ENCODE measurements around the gene SYTL3.
"Not testable (repeated sequence)": the region's sequence is repeated elsewhere in the genome, so short reads cannot be mapped to it uniquely, and the experiment has no call there.

The SYTL3 gene

GRCh38 chr6:158661156-158661685 lies 11.4 kb downstream of the SYTL3 start:
- DNase-seq = no peak

DNA sequence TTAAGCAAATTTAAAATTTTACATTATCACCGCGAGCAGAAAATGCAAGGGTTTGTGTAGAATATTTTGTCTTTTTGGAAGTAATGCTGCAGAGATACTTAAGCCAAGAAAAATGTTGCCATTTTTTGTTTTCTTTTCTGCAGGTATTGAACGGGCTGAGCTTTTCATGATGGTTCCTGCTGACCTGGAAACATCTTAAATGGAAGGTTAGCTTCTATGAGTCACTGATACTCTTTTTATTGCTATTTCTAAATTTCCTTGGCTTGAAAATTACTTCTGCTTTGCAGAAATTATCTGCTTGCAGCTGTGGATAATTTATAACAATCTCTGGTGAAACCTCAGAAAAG lies 12.7 kb downstream of the SYTL3 start:
- no peak for DNase-seq

GRCh38 chr6:158662954-158663624 lies 13.2 kb downstream of the SYTL3 start:
- DNase-seq = no peak

GRCh38 chr6:158663625-158664165 lies 13.8 kb downstream of the SYTL3 start:
- DNase-seq = no peak

DNA sequence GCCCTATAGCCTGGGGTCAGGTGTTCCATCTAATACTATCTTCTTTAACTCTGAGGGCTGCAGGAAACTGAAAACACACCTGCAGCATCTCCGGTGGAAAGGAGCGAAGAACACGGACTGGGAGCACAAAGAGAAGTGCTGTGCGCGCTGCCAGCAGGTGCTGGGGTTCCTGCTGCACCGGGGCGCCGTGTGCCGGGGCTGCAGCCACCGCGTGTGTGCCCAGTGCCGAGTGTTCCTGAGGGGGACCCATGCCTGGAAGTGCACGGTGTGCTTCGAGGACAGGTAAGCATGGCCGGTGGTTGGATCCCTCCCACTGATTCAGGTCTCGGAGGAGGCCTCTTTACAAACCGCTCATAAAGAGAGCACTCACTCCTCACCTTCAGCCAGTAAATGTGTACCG lies 15.5 kb downstream of the SYTL3 start:
- no peak for DNase-seq

GRCh38 chr6:158666628-158667359 lies 16.9 kb downstream of the SYTL3 start:
- DNase-seq = no peak

- no peak for DNase-seq
Measured at GRCh38 chr6:158667360-158667981, 17.6 kb downstream of the SYTL3 start.

DNA sequence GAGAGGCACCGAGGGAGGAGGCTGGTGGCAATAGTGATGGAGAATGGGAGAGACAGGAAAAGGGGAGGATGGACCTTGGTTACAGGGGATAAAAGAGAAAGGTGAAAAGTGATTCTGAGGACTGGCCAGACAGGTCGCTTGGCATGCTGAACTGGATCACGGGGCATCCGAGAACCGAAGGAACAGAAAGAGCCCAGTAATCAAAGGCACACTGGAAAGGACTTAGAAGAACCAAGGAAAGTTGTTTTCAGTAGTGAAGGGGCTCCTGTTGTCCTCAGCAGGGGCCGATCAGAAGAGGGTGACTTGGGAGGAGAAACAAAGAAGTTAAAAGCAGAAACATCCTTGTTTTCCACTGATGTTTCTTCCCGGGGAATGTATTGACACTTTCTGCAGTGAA lies 18.9 kb downstream of the SYTL3 start:
- DNase-seq = no peak

DNA sequence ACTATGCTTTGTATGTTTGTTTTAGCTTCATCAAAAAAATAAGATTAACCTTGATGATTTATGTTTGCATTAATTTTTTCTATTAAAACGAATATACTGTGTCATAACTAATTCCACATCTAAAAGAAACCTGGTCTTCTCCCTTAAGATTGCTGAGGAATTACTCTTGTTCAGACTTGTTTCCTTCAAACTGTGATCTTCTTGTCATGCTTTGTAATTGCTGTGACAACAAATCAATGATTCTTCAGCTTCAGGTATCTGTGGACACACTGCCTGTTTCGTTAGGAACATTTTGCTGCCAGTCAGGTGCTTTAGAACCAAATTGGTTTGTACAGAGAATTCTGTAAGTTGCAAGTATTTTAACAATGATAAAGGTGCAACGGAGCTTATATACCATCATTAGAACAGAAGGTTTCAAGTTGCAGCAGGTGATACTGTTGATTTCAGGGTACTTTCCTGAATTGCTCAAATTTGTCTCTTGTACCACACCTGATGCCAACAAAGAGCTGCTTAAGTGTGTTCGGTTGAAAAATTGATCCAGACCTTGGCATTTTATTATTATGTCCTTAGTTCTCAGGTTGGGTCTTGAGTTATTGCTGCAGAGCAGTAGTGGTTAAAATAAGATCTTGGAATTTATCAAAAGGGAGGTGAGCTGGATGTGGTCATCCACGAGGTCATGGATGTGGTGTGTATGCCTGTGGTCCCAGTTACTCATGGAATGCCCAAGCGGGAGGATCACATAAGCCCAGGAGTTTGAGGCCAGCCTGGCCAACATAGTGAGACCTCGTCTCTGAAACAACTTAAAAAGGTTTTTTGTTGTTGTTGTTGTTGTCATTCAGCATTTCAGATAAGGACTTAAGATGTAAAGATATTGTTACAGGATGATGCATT lies 19.5 kb downstream of the SYTL3 start:
- no peak for DNase-seq

GRCh38 chr6:158672119-158672518 lies 22.3 kb downstream of the SYTL3 start:
- DNase-seq = not testable (repeated sequence)

GRCh38 chr6:158672726-158673125 lies 22.9 kb downstream of the SYTL3 start:
- DNase-seq = no peak

GRCh38 chr6:158674342-158675131 lies 24.7 kb downstream of the SYTL3 start:
- DNase-seq = no peak

DNA sequence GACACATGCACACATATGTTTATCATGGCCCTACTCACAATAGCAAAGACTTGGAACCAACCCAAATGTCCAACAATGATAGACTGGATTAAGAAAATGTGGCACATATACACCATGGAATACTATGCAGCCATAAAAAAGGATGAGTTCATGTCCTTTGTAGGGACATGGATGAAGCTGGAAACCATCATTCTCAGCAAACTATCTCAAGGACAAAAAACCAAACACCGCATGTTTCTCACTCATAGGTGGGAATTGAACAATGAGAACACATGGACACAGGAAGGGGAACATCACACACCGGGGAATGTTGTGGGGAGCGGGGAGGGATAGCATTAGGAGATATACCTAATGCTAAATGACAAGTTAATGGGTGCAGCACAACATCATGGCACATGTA lies 27.2 kb downstream of the SYTL3 start:
- DNase-seq = not testable (repeated sequence)

DNA sequence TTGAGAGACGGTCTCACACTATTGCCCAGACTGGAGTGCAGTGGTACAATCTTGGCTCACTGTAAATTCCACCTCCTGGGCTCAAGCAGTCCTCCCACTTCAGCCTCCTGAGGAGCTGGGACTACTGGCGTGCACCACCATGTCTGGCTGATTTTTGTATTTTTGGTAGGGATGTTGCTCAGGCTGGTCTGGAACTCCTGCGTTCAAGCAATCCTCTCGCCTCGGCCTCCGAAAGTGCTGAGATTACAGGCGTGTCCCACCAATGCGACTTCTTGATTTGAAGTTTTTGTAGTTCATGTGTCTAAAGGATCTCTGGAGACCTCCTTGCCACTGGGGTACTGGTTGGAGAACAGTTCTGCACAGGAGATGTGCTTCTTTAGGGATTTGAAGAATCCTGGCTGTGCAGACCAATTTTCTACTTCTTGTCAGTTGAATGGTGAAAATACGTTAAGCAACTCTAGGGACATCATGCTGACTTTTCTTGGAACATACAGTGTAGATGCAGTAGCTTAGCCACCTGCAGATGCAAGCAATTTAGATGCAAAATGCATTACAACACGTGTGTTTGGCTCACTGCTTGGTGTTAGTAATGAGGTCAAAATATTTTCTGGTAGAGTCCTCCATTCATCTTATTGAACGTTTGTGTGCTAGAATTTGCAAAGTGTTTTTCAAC lies 28.2 kb downstream of the SYTL3 start:
- no peak for DNase-seq

GRCh38 chr6:158680015-158680414 lies 30.2 kb downstream of the SYTL3 start:
- DNase-seq = no peak

GRCh38 chr6:158680481-158680880 lies 30.6 kb downstream of the SYTL3 start:
- no peak for DNase-seq

DNA sequence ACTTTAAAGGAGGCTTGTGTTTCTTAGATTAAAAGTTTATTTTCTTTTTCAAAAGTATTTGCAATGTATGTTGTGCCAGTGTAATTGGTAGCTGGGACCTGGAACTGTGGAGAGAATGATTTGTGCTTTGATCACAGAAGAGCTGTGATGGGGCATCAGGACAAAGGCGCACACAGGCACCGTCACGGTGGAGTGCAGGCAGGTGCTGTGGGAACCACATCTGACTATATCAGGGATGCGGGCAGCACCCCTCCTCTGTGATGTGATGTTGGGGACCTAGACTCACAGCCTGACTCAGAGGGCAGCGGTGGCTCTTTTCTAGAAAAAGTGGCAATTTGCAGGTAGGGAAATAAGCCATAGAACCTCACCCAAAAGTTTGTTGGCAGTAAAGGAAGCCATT lies 34.5 kb downstream of the SYTL3 start:
- DNase-seq = no peak

DNA sequence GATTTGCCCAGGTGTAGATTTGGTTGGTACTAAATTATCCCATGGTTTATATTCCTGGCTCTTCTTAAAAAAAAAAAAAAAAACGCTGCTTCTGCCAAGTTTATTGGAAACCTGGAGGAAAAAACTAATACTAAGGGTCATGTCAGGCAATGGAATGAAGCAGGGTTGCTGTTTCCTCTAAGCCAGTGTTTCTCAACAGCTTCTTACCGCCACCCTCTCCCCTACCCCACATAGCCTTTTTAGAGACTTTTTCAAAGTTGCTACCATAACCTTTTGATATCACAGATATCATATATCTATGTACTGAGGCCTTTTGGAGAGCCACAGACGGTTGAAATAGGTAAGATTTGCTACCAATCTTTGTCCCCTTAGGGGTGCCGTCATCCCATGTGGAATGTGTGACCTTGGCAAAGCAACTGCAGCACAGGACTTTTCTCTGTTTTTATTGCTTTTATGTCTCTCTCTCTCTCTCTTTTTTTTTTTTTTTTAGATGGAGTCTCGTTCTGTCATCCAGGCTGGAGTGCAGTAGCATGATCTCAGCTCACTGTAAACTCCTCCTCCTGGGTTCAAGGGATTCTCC lies 35.0 kb downstream of the SYTL3 start:
- DNase-seq = no peak

GRCh38 chr6:158686311-158686710 lies 36.5 kb downstream of the SYTL3 start:
- DNase-seq = no peak

Measured in hypothalamus (tissue), 51 donors.